Measurements from ENCODE around the gene SLC5A7.

Gene SLC5A7

GRCh38 chr2:108034843-108035242 is 48.5 kb downstream of the SLC5A7 start:
- ATAC-seq, result no peak
- no peak for TF ChIP-seq PPARA (CRISPR knock-in tag; IDR thresholded peaks at IDR 0.05; ENCODE audit: borderline replicate concordance)
- TF ChIP-seq ZNF70 (CRISPR knock-in tag; IDR thresholded peaks at IDR 0.05), result no peak
- no peak for TF ChIP-seq TCF4 (CRISPR knock-in tag; IDR thresholded peaks at IDR 0.05; ENCODE audit: borderline replicate concordance)
- TF ChIP-seq POU6F1 (CRISPR knock-in tag; IDR thresholded peaks at IDR 0.05; ENCODE audit: borderline replicate concordance, low read depth), result no peak
- TF ChIP-seq ZNF565 (CRISPR knock-in tag; conservative IDR thresholded peaks at IDR 0.05; ENCODE audit: low read depth), result no peak
- TF ChIP-seq ARNTL (CRISPR knock-in tag; IDR thresholded peaks at IDR 0.05; ENCODE audit: borderline replicate concordance, low read depth), result no peak

DNA sequence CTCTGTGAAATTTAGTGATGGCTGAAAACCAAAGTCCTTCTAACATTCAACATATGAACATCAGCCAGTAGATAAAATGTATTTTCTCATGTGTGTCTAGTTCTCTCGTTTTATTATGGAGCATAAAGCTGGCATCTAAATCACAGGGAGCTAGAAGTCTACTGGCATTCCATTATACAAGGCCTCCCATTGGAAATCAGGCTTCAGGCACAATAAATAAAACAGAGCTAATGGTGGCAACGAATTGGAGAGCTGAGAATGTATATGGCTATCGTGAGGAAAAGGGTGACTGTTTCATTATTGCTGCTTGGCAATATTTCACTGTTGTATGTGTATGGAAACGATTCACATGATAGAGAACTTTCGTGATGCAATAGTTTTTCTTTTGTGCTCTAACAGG is 62.4 kb downstream of the SLC5A7 start:
- TF ChIP-seq TCF4 (CRISPR knock-in tag; IDR thresholded peaks at IDR 0.05; ENCODE audit: borderline replicate concordance) (no peak), PATZ1 (CRISPR knock-in tag; IDR thresholded peaks at IDR 0.05; ENCODE audit: borderline replicate concordance) (no peak), CSDC2 (CRISPR knock-in tag; IDR thresholded peaks at IDR 0.05) (no peak), OSR1 (CRISPR knock-in tag; IDR thresholded peaks at IDR 0.05) (no peak), BACH2 (CRISPR knock-in tag; IDR thresholded peaks at IDR 0.05; ENCODE audit: borderline replicate concordance) (no peak), SNAI2 (CRISPR knock-in tag; IDR thresholded peaks at IDR 0.05) (no peak), GLIS3 (CRISPR knock-in tag; IDR thresholded peaks at IDR 0.05) (no peak), ZFP3 (CRISPR knock-in tag; IDR thresholded peaks at IDR 0.05) (no peak), TOX (CRISPR knock-in tag; IDR thresholded peaks at IDR 0.05; ENCODE audit: borderline replicate concordance) (no peak), PPARA (CRISPR knock-in tag; IDR thresholded peaks at IDR 0.05; ENCODE audit: borderline replicate concordance) (no peak), ESRRG (CRISPR knock-in tag; IDR thresholded peaks at IDR 0.05) (no peak), ARNTL (CRISPR knock-in tag; IDR thresholded peaks at IDR 0.05; ENCODE audit: borderline replicate concordance, low read depth) (no peak), ISL1 (CRISPR knock-in tag; IDR thresholded peaks at IDR 0.05) (no peak), POU6F1 (CRISPR knock-in tag; IDR thresholded peaks at IDR 0.05; ENCODE audit: borderline replicate concordance, low read depth) (no peak), ZNF8 (CRISPR knock-in tag; IDR thresholded peaks at IDR 0.05) (no peak)
- TF ChIP-seq, protein P1, sequence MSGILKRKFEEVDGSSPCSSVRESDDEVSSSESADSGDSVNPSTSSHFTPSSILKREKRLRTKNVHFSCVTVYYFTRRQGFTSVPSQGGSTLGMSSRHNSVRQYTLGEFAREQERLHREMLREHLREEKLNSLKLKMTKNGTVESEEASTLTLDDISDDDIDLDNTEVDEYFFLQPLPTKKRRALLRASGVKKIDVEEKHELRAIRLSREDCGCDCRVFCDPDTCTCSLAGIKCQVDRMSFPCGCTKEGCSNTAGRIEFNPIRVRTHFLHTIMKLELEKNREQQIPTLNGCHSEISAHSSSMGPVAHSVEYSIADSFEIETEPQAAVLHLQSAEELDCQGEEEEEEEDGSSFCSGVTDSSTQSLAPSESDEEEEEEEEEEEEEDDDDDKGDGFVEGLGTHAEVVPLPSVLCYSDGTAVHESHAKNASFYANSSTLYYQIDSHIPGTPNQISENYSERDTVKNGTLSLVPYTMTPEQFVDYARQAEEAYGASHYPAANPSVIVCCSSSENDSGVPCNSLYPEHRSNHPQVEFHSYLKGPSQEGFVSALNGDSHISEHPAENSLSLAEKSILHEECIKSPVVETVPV (CRISPR knock-in tag; IDR thresholded peaks at IDR 0.05), result no peak
- TF ChIP-seq, protein P2, sequence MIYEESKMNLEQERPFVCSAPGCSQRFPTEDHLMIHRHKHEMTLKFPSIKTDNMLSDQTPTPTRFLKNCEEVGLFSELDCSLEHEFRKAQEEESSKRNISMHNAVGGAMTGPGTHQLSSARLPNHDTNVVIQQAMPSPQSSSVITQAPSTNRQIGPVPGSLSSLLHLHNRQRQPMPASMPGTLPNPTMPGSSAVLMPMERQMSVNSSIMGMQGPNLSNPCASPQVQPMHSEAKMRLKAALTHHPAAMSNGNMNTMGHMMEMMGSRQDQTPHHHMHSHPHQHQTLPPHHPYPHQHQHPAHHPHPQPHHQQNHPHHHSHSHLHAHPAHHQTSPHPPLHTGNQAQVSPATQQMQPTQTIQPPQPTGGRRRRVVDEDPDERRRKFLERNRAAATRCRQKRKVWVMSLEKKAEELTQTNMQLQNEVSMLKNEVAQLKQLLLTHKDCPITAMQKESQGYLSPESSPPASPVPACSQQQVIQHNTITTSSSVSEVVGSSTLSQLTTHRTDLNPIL (CRISPR knock-in tag; IDR thresholded peaks at IDR 0.05; ENCODE audit: low read depth), result no peak
- no peak for ATAC-seq

DNA sequence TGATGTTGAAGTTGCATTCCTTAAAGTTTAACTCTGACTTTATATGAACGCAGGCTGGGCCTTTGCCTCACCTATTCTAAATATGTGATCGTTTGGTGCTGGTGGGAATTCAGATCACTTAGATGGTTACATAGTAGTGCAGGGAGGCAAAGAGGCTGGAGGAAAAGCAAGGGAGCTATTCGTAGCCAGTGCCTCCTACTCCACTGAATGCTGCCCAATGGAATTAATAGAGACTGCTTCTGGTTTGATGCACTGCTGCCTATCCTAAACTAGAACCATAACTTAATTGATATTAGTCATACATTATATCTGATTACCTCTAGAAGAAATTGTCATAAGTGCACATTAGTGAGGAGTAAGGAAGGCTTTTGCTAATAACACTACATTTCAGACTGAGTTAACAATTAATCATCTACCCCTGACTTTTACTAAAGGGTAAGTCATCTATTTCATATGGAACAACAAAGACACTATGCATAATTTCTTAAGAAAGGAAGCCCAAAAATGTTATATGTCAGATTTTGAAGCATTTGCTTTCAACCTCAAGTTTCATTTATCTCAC is 72.3 kb downstream of the SLC5A7 start:
- ATAC-seq, result peak; percentile 91
- TF ChIP-seq ISL1 (CRISPR knock-in tag; IDR thresholded peaks at IDR 0.05), result peak; percentile 100
- TF ChIP-seq BACH2 (CRISPR knock-in tag; IDR thresholded peaks at IDR 0.05; ENCODE audit: borderline replicate concordance), result no peak
- TF ChIP-seq ARNTL (CRISPR knock-in tag; IDR thresholded peaks at IDR 0.05; ENCODE audit: borderline replicate concordance, low read depth), result no peak
- TF ChIP-seq ZFP30 (CRISPR knock-in tag; IDR thresholded peaks at IDR 0.05), result no peak
- no peak; the same call in 1 of the 2 replicates for TF ChIP-seq RARB (CRISPR knock-in tag; IDR thresholded peaks at IDR 0.05)
- TF ChIP-seq, protein P3, sequence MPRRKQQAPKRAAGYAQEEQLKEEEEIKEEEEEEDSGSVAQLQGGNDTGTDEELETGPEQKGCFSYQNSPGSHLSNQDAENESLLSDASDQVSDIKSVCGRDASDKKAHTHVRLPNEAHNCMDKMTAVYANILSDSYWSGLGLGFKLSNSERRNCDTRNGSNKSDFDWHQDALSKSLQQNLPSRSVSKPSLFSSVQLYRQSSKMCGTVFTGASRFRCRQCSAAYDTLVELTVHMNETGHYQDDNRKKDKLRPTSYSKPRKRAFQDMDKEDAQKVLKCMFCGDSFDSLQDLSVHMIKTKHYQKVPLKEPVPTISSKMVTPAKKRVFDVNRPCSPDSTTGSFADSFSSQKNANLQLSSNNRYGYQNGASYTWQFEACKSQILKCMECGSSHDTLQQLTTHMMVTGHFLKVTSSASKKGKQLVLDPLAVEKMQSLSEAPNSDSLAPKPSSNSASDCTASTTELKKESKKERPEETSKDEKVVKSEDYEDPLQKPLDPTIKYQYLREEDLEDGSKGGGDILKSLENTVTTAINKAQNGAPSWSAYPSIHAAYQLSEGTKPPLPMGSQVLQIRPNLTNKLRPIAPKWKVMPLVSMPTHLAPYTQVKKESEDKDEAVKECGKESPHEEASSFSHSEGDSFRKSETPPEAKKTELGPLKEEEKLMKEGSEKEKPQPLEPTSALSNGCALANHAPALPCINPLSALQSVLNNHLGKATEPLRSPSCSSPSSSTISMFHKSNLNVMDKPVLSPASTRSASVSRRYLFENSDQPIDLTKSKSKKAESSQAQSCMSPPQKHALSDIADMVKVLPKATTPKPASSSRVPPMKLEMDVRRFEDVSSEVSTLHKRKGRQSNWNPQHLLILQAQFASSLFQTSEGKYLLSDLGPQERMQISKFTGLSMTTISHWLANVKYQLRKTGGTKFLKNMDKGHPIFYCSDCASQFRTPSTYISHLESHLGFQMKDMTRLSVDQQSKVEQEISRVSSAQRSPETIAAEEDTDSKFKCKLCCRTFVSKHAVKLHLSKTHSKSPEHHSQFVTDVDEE (CRISPR knock-in tag; IDR thresholded peaks at IDR 0.05), result no peak
- TF ChIP-seq OSR1 (CRISPR knock-in tag; IDR thresholded peaks at IDR 0.05), result no peak
- no peak for TF ChIP-seq ZNF565 (CRISPR knock-in tag; conservative IDR thresholded peaks at IDR 0.05; ENCODE audit: low read depth)
- TF ChIP-seq TCF4 (CRISPR knock-in tag; IDR thresholded peaks at IDR 0.05; ENCODE audit: borderline replicate concordance), result no peak
- TF ChIP-seq ZFP3 (CRISPR knock-in tag; IDR thresholded peaks at IDR 0.05), result 0 out of 2 replicates have a peak, but pooled peaks have one; percentile 26
- peak; percentile 96 for TF ChIP-seq PATZ1 (CRISPR knock-in tag; IDR thresholded peaks at IDR 0.05; ENCODE audit: borderline replicate concordance)
- no peak for TF ChIP-seq TOX (CRISPR knock-in tag; IDR thresholded peaks at IDR 0.05; ENCODE audit: borderline replicate concordance)
- peak; percentile 96 for TF ChIP-seq ZC3H10 (CRISPR knock-in tag; IDR thresholded peaks at IDR 0.05)
- no peak for TF ChIP-seq PPARA (CRISPR knock-in tag; IDR thresholded peaks at IDR 0.05; ENCODE audit: borderline replicate concordance)
- TF ChIP-seq SNAI2 (CRISPR knock-in tag; IDR thresholded peaks at IDR 0.05), result peak; percentile 63; the same call in 1 of the 2 replicates
- 0 out of 2 replicates have a peak, but pooled peaks have one; percentile 39 for TF ChIP-seq ESRRG (CRISPR knock-in tag; IDR thresholded peaks at IDR 0.05)
- peak; percentile 67; the same call in 1 of the 2 replicates for TF ChIP-seq GLIS3 (CRISPR knock-in tag; IDR thresholded peaks at IDR 0.05)

Data from SK-N-SH treated with all-trans-retinoic acid at 6 μM for 48 hours (cell line).